Measurements from ENCODE around the gene ZFYVE26. TPM values are rescaled to one million over a fixed set of nuclear protein-coding genes. Genes with fewer than 3 reads are reported as not detected.

ZFYVE26 gene
- total and polyA plus RNA-seq, 2 of the 8 experiments (the other 6 are each of a cell fraction or from before 2014, with no cell fraction given) = 13.0 to 23.3 TPM

GRCh38 chr14:67756496-67756895 is 59.9 kb downstream of the ZFYVE26 start (continued):
- TF ChIP-seq CTCF (IDR thresholded peaks at IDR 0.05; ENCODE audit: control extremely low read depth in 1 of 3, insufficient read depth in 1 of 3, low read depth in 1 of 3, low read length in 3 of 3) (no peak), JUND (IDR thresholded peaks at IDR 0.05; ENCODE audit: low read length) (no peak), MAFK (IDR thresholded peaks at IDR 0.05; ENCODE audit: low read depth, low read length) (no peak), ATF3 (IDR thresholded peaks at IDR 0.05; ENCODE audit: insufficient read depth, low read depth, low read length) (no peak), CTBP2 (IDR thresholded peaks at IDR 0.05; ENCODE audit: borderline replicate concordance, insufficient read depth, insufficient read length, low read length) (no peak), YY1 (IDR thresholded peaks at IDR 0.05; ENCODE audit: low read depth, low read length) (no peak), TEAD4 (IDR thresholded peaks at IDR 0.05; ENCODE audit: low read depth, low read length) (no peak), HDAC2 (IDR thresholded peaks at IDR 0.05; ENCODE audit: borderline replicate concordance in 1 of 2, low read depth in 2 of 2, low read length in 2 of 2) (no peak), POLR2AphosphoS5 (IDR thresholded peaks at IDR 0.05; ENCODE audit: low read depth, low read length) (no peak), SP2 (IDR thresholded peaks at IDR 0.05; ENCODE audit: low read length) (no peak), KDM5A (IDR thresholded peaks at IDR 0.05; ENCODE audit: low read length) (no peak)

Measured in H1 (cell line).